Activated CD4-positive, alpha-beta T cell treated with anti-CD3 and anti-CD28 coated beads, Interleukin-10, Interleukin-2, amounts not matched to agents 100 ng/mL and 50 ng/mL, durations not matched to agents 16 hours and 8 hours (primary cell): ENCODE data around the gene SDK1.

Source experiments
- DNase-seq: peaks from one replicate; pipeline ENCODE4 v3.0.0-alpha.2; 2020

Gene SDK1

GRCh38 chr7:4066626-4067475 lies 765.8 kb downstream of the SDK1 start:
- DNase-seq = no peak

- DNase-seq = no peak
Observed at GRCh38 chr7:4067476-4067760, 766.4 kb downstream of the SDK1 start.

GRCh38 chr7:4067874-4068273 lies 766.8 kb downstream of the SDK1 start:
- no peak for DNase-seq

GRCh38 chr7:4068286-4068685 lies 767.2 kb downstream of the SDK1 start:
- DNase-seq = no peak

GRCh38 chr7:4069268-4070095 lies 768.4 kb downstream of the SDK1 start:
- no peak for DNase-seq

GRCh38 chr7:4070214-4070613 lies 769.2 kb downstream of the SDK1 start:
- no peak for DNase-seq

GRCh38 chr7:4071370-4072058 lies 770.5 kb downstream of the SDK1 start:
- DNase-seq = no peak

- no peak for DNase-seq
Observed at GRCh38 chr7:4072161-4072925, 771.3 kb downstream of the SDK1 start.

- DNase-seq = no peak
Observed at GRCh38 chr7:4073052-4073451, 772.0 kb downstream of the SDK1 start.

GRCh38 chr7:4073750-4074149 lies 772.7 kb downstream of the SDK1 start:
- no peak for DNase-seq

GRCh38 chr7:4074407-4074806 lies 773.4 kb downstream of the SDK1 start:
- DNase-seq = no peak

- DNase-seq = no peak
Observed at GRCh38 chr7:4074994-4075393, 773.9 kb downstream of the SDK1 start.

GRCh38 chr7:4076701-4077294 lies 775.7 kb downstream of the SDK1 start:
- no peak for DNase-seq

GRCh38 chr7:4077980-4078379 lies 776.9 kb downstream of the SDK1 start:
- DNase-seq = no peak

- no peak for DNase-seq
Observed at GRCh38 chr7:4078580-4078979, 777.5 kb downstream of the SDK1 start.

GRCh38 chr7:4079366-4079765 lies 778.3 kb downstream of the SDK1 start:
- no peak for DNase-seq

GRCh38 chr7:4079956-4080355 lies 778.9 kb downstream of the SDK1 start:
- DNase-seq = no peak

- no peak for DNase-seq
Observed at GRCh38 chr7:4080954-4081353, 779.9 kb downstream of the SDK1 start.

GRCh38 chr7:4083513-4083912 lies 782.5 kb downstream of the SDK1 start:
- DNase-seq = no peak

- DNase-seq = no peak
Observed at GRCh38 chr7:4084271-4084670, 783.2 kb downstream of the SDK1 start.

- DNase-seq = no peak
Observed at GRCh38 chr7:4085937-4086691, 785.1 kb downstream of the SDK1 start.

GRCh38 chr7:4086723-4087122 lies 785.7 kb downstream of the SDK1 start:
- DNase-seq = no peak
